Esophagus muscularis mucosa (tissue), 4 donors: Measurements from ENCODE around the gene DOK6. TPM values are rescaled to one million over a fixed set of nuclear protein-coding genes. Genes with fewer than 3 reads are reported as not detected.

Experiments used
- DNase-seq: peaks from one replicate; pipeline ENCODE4 v3.0.0-alpha.2; 2017; ENCODE audit errors: extremely low spot score
- H3K27ac ChIP-seq, 4 donors: fragments of 200-600 bp; sonication (generic); replicated peaks in 1 of 4; 1 replicate in 3 of 4; 2 replicates in 1 of 4; pipeline ENCODE4 v1.5.1; 2016 to 2019; ENCODE audit warnings: mild to moderate bottlenecking in 1 of 4
- H3K27me3 ChIP-seq, 4 donors: fragments of 200-600 bp; sonication (generic); one replicate each; pipeline versions ENCODE4 v1.5.1 to v1.6.0; 2016 to 2019
- H3K36me3 ChIP-seq, 4 donors: fragments of 200-600 bp; sonication (generic); one replicate each; pipeline ENCODE4 v1.5.1; 2016 to 2019
- H3K4me1 ChIP-seq, 4 donors: fragments of 200-600 bp; sonication (generic); one replicate each; pipeline ENCODE4 v1.5.1; 2016 to 2019
- H3K4me3 ChIP-seq, 4 donors: fragments of 200-600 bp; sonication (generic); 1 replicate in 2 of 4; 2 replicates in 2 of 4; pipeline ENCODE4 v1.5.1; 2016 to 2019; ENCODE audit warnings: mild to moderate bottlenecking in 4 of 4, moderate library complexity in 1 of 4
- H3K9me3 ChIP-seq, 4 donors: fragments of 200-600 bp; sonication (generic); 1 replicate in 3 of 4; 2 replicates in 1 of 4; pipeline ENCODE4 v1.5.1; 2016 to 2019
- EP300 ChIP-seq: sonication (generic); formaldehyde crosslinking; IDR thresholded peaks from one replicate; pipeline ENCODE4 v1.6.1; 2017; ENCODE audit warnings: antibody characterized with exemption
- POLR2A ChIP-seq: fragments of 450-650 bp; IDR thresholded peaks from one replicate; pipeline ENCODE4 v1.6.1; 2017; ENCODE audit warnings: antibody characterized with exemption, moderate library complexity, mild to moderate bottlenecking, low read depth
- POLR2AphosphoS5 ChIP-seq, 2 donors: sonication (generic); formaldehyde crosslinking; IDR thresholded peaks; one replicate each; pipeline ENCODE4 v1.6.1; 2017; ENCODE audit warnings: antibody characterized with exemption in 2 of 2
- WGBS: methylation state at CpG from one replicate; pipeline ENCODE4 v1.1.5; 2018; 5-methylcytosine and 5-hydroxymethylcytosine counted together
- intact Hi-C: fragments of 100-400 bp; cut with DNase I; formaldehyde crosslinking; loops from one replicate; pipeline ENCODE4 v1.15.1; 2023
- total RNA-seq, 4 donors: library from RNA; depleted of rRNA; stranded (reverse); fragments of >200 nt; gene quantifications; one replicate each; pipeline versions ENCODE4 v1.1.0 to v1.2.1, GENCODE V29; 2016
- TF ChIP-seq, protein P1 (sequence below), 3 experiments: fragments of 200-600 bp in 2 of 3; fragments of 450-650 bp in 1 of 3; sonication (generic) in 2 of 3; IDR thresholded peaks; one replicate each; pipeline ENCODE4 v1.5.1; 2017 to 2019; ENCODE audit warnings: antibody characterized with exemption in 3 of 3, mild to moderate bottlenecking in 2 of 3, moderate library complexity in 1 of 3

DOK6 gene
- total RNA-seq, 4 donors from 2014 or later = 0.83 to 4.1 (median 1.9) TPM

DNA sequence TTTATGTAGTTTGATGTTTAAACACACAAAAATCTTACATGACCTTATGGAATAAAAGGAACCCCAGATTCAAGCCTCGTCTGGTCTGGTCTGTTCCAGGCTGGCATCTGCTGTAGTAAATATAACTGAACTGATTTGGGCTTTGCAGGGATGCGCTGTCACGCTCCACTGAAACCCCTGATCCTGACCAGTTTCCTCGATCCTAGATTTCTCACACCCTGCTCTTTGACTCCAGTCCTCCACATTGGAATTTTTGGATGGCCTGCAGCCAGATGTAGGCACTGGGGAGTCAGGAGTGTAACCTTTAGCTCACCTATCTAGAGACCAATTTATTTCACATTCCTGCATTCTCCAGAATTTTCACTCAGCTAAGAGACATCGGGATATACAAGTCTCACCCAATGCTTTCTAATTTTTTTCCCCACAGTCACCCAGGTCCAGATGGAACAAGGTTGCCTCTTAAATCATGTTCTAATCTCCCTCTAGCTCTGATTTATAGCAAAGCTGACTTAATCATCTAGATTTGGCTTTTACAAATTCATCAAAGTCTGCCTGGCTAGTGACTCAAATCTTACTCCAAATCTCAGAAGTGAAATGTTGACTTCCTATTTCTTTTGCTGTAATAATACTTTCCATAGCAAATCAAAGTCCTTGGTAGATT lies 327.4 kb downstream of the DOK6 start:
- intact Hi-C loops = no loop called here
- 84% methylated on average over 5 of the region's 5 CpGs for WGBS
- H3K27me3 ChIP-seq = no peaks in the 10 kb centered on the region
- no peak overlapping the region for H3K4me3 ChIP-seq
- H3K4me1 ChIP-seq = no peaks in the 10 kb centered on the region
- H3K36me3 ChIP-seq = no peaks in the 10 kb centered on the region
- no peak for DNase-seq
- no peak overlapping the region for H3K27ac ChIP-seq
- TF ChIP-seq, protein P1, sequence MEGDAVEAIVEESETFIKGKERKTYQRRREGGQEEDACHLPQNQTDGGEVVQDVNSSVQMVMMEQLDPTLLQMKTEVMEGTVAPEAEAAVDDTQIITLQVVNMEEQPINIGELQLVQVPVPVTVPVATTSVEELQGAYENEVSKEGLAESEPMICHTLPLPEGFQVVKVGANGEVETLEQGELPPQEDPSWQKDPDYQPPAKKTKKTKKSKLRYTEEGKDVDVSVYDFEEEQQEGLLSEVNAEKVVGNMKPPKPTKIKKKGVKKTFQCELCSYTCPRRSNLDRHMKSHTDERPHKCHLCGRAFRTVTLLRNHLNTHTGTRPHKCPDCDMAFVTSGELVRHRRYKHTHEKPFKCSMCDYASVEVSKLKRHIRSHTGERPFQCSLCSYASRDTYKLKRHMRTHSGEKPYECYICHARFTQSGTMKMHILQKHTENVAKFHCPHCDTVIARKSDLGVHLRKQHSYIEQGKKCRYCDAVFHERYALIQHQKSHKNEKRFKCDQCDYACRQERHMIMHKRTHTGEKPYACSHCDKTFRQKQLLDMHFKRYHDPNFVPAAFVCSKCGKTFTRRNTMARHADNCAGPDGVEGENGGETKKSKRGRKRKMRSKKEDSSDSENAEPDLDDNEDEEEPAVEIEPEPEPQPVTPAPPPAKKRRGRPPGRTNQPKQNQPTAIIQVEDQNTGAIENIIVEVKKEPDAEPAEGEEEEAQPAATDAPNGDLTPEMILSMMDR (IDR thresholded peaks at IDR 0.05) = no peak
- no peak for TF ChIP-seq EP300
- TF ChIP-seq POLR2A = no peak
- H3K9me3 ChIP-seq = no peaks in the 10 kb centered on the region

DNA sequence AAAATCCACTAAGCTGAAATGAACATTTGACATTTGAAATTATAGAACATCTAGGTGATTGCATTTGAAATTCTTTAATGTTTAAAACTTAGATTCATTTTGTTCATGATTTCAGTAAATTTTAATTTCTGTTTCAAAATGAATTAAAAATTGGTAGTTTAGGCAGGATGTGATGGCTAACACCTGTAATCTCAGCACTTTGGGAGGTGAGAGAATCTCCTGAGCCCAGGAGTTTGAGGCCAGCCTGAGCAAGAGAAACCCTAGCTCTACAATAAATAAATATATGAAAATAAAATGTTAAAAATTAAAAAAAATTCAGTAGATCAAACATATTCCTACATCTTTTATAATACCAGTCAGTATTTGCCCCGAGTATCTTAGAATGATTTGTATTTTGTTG lies 330.0 kb downstream of the DOK6 start:
- DNase-seq = no peak
- H3K27me3 ChIP-seq = no peaks in the 10 kb centered on the region
- H3K4me3 ChIP-seq = no peak overlapping the region
- intact Hi-C loops = no loop called here
- H3K9me3 ChIP-seq = peaks cover 0 to 4% (median 0%) of the 10 kb centered on the region in 4 donors
- 84% methylated on average over 1 of the region's 1 CpG for WGBS
- H3K27ac ChIP-seq = no peak overlapping the region
- H3K36me3 ChIP-seq = no peaks in the 10 kb centered on the region
- TF ChIP-seq POLR2A = no peak
- no peak for TF ChIP-seq EP300
- H3K4me1 ChIP-seq = no peaks in the 10 kb centered on the region

DNA sequence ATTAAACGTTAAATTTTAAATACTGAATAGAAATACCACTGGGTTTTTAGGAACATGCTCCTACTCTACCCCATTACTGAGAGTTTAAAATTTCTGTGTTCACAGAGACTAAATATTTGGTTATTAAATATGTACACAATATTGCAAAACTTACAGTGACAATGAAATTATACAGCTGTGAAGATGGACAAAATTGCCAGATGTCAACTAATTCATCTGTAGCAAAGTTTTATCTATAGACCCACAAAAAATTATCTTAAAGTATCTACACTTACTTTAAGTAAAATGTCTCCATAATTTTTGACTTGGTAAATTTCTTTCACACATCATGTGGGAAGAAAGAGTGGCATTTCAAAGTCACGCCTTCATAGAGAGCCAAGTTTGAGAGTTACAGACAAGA lies 333.8 kb downstream of the DOK6 start:
- no peak for DNase-seq
- TF ChIP-seq POLR2AphosphoS5 (IDR thresholded peaks at IDR 0.05) (no peak), POLR2A (no peak), EP300 (no peak)
- TF ChIP-seq, protein P1 (IDR thresholded peaks at IDR 0.05) = no peak
- intact Hi-C loops = no loop called here
- Histone ChIP-seq H3K36me3 (no peaks in the 10 kb centered on the region), H3K9me3 (peaks cover 0 to 4% (median 0%) of the 10 kb centered on the region in 4 donors), H3K4me3 (no peak overlapping the region), H3K4me1 (no peaks in the 10 kb centered on the region), H3K27ac (no peak overlapping the region), H3K27me3 (no peaks in the 10 kb centered on the region)
- 89% methylated on average over 2 of the region's 2 CpGs for WGBS

DNA sequence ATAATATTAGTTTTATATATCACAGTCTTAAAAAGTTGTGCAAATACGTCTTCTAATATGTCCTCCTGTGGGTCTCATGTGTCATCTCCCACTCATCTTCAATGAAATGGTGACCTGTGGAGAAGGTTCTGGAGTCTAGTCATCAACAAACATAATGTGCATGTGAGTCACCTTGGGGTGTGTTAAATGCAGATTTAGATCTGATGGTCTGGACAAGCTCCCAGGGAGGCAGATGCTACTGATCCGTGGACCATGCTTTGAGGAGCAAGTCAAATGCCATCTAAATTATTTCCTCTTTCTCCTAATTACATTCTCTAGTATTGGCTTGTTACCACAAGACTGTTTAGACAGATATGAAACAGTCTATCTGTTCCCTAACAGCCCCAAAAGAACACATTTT lies 336.0 kb downstream of the DOK6 start:
- intact Hi-C loops = no loop called here
- peaks cover 0 to 4% (median 0%) of the 10 kb centered on the region in 4 donors for H3K9me3 ChIP-seq
- TF ChIP-seq, protein P1 (IDR thresholded peaks at IDR 0.05) = no peak
- TF ChIP-seq POLR2A = no peak
- TF ChIP-seq POLR2AphosphoS5 (IDR thresholded peaks at IDR 0.05) = no peak
- no peak for TF ChIP-seq EP300
- 87% methylated on average over 2 of the region's 2 CpGs for WGBS
- H3K27ac ChIP-seq = no peak overlapping the region
- no peak overlapping the region for H3K4me3 ChIP-seq
- DNase-seq = no peak
- no peaks in the 10 kb centered on the region for H3K27me3 ChIP-seq
- H3K36me3 ChIP-seq = no peaks in the 10 kb centered on the region
- H3K4me1 ChIP-seq = no peaks in the 10 kb centered on the region

DNA sequence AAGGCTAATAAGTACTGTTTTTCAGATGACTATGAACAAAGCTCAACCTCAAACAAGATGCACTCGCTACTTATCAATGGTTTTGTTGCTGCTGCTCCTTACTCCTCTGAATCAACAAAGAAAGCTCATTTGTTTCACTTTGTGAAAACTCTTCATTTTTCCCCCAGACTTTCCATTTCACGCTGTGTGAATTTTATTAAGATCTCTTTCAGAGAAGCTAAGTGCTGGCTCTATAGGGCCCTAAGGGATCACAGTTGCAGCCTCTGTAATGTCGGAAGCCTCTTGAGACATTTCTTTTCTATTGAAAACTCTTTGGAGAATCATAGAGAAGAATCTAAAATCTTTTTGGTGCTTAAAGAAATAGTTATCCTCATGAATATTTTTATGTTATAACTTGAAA lies 337.2 kb downstream of the DOK6 start:
- WGBS = 92% methylated on average over 3 of the region's 3 CpGs
- intact Hi-C loops = no loop called here
- TF ChIP-seq EP300 (no peak), POLR2A (no peak), POLR2AphosphoS5 (IDR thresholded peaks at IDR 0.05) (no peak)
- TF ChIP-seq, protein P1 (IDR thresholded peaks at IDR 0.05) = no peak

More for the DNA sequence above, 337.2 kb downstream of the DOK6 start:
- no peak overlapping the region for H3K27ac ChIP-seq
- no peaks in the 10 kb centered on the region for H3K27me3 ChIP-seq
- H3K4me3 ChIP-seq = no peak overlapping the region
- H3K36me3 ChIP-seq = no peaks in the 10 kb centered on the region
- peaks cover 0 to 4% (median 0%) of the 10 kb centered on the region in 4 donors for H3K9me3 ChIP-seq
- no peak for DNase-seq
- H3K4me1 ChIP-seq = no peaks in the 10 kb centered on the region
